Measurements from ENCODE around the gene C7. TPM values are rescaled to one million over a fixed set of nuclear protein-coding genes. Genes with fewer than 3 reads are reported as not detected.

The C7 gene
- total and polyA plus RNA-seq, 2 of the 8 experiments (the other 6 are each of a cell fraction or from before 2014, with no cell fraction given), result 0.08 TPM; not detected in 1

GRCh38 chr5:40875958-40876357, 33.3 kb upstream of the C7 start:
- WGBS, 2 experiments (ENCODE audit: extremely low coverage in 1 of 2, insufficient coverage in 1 of 2, insufficient read length in 1 of 2, insufficient replicate concordance in 2 of 2, low coverage in 1 of 2, low lambda C conversion rate in 2 of 2, missing lambda C conversion rate in 1 of 2), result 82% methylated on average over 3 of the region's 3 CpGs; no CpG with 5 or more reads in 1 of the 2 experiments
- Histone ChIP-seq H3K79me1 (ENCODE audit: low read depth, low read length) (no peaks in the 10 kb centered on the region), H2BK5ac (ENCODE audit: low read depth, low read length) (no peak overlapping the region), H3K23me2 (ENCODE audit: low read depth, low read length) (no peaks in the 10 kb centered on the region), H2BK12ac (ENCODE audit: low read depth, low read length) (no peak overlapping the region), H4K8ac (ENCODE audit: extremely low read depth, insufficient read depth, low read length) (no peak overlapping the region), H3K23ac (ENCODE audit: insufficient read length) (no peak overlapping the region), H3K18ac (ENCODE audit: extremely low read depth, low read length) (no peak overlapping the region), H3K14ac (ENCODE audit: insufficient read length) (no peak overlapping the region), H3K4me2 (ENCODE audit: insufficient read depth in 1 of 2, low read depth in 2 of 2, low read length in 2 of 2) (no peak overlapping the region), H4K5ac (ENCODE audit: insufficient read length, low read depth, low read length) (no peak overlapping the region), H2AK5ac (ENCODE audit: low read depth, low read length) (no peak overlapping the region), H3K27me3 (replicated peaks in 1 of 4; ENCODE audit: control insufficient read depth in 3 of 4, extremely low read depth in 1 of 4, insufficient read depth in 3 of 4, low read length in 3 of 4) (no peaks in the 10 kb centered on the region), H4K91ac (replicated peaks; ENCODE audit: insufficient read length, low read length) (no peak overlapping the region), H2AFZ (ENCODE audit: low read length) (no peak overlapping the region), H3K4me3 (ENCODE audit: extremely low read depth in 1 of 4, insufficient read depth in 2 of 4, low read depth in 3 of 4, low read length in 4 of 4) (no peak overlapping the region), H3K36me3 (ENCODE audit: control insufficient read depth in 2 of 4, insufficient read depth in 4 of 4, low read length in 3 of 4) (no peaks in the 10 kb centered on the region), H2BK20ac (ENCODE audit: low read length) (no peak overlapping the region), H3K79me2 (ENCODE audit: control insufficient read depth in 1 of 2, insufficient read depth in 2 of 2, low read length in 2 of 2) (no peaks in the 10 kb centered on the region), H3K9me3 (ENCODE audit: insufficient read depth in 2 of 2, low read depth in 1 of 2, low read length in 1 of 2) (no peaks in the 10 kb centered on the region), H2BK15ac (ENCODE audit: low read length) (no peak overlapping the region), H3K56ac (replicated peaks; ENCODE audit: insufficient read length, low read depth, low read length) (no peak overlapping the region), H3K4me1 (replicated peaks in 1 of 4; ENCODE audit: control insufficient read depth in 3 of 4, insufficient read depth in 4 of 4, low read length in 3 of 4) (peaks cover 0 to 4% (median 1%) of the 10 kb centered on the region in 4 experiments; a peak in 4 of 7 replicates), H2BK120ac (replicated peaks; ENCODE audit: low read depth, low read length) (no peak overlapping the region), H4K20me1 (replicated peaks in 1 of 2; ENCODE audit: control insufficient read depth in 1 of 2, insufficient read depth in 2 of 2, low read length in 2 of 2) (no peaks in the 10 kb centered on the region), H3K9ac (replicated peaks in 1 of 4; ENCODE audit: extremely low read depth in 1 of 4, low read depth in 3 of 4, low read length in 3 of 4) (no peak overlapping the region), H3K4ac (replicated peaks; ENCODE audit: insufficient read length, low read depth, low read length) (no peak overlapping the region), H3K27ac (ENCODE audit: low read depth, low read length) (no peak overlapping the region)
- FAIRE-seq (no peak), DNase-seq (ENCODE audit: low read depth in 1 of 2, low spot score in 2 of 2) (no peak)
- ChIA-PET CTCF (ENCODE audit: partially characterized antibody) (interaction anchor here (0.7 to 1.5 kb wide), 3 partner anchors 24 to 283 kb away, joined by 3 to 4 read pairs (median 3); no protein-coding TSS in a partner anchor), POLR2A (ENCODE audit: partially characterized antibody) (interaction anchor here (1.1 kb wide), 1 partner anchor 43 kb away, joined by 3 read pairs; no protein-coding TSS in a partner anchor)
- TF ChIP-seq, protein P1, sequence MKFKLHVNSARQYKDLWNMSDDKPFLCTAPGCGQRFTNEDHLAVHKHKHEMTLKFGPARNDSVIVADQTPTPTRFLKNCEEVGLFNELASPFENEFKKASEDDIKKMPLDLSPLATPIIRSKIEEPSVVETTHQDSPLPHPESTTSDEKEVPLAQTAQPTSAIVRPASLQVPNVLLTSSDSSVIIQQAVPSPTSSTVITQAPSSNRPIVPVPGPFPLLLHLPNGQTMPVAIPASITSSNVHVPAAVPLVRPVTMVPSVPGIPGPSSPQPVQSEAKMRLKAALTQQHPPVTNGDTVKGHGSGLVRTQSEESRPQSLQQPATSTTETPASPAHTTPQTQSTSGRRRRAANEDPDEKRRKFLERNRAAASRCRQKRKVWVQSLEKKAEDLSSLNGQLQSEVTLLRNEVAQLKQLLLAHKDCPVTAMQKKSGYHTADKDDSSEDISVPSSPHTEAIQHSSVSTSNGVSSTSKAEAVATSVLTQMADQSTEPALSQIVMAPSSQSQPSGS (IDR thresholded peaks at IDR 0.05; ENCODE audit: low read length), result no peak
- TF ChIP-seq YY1 (IDR thresholded peaks at IDR 0.05; ENCODE audit: low read depth, low read length), result no peak
- TF ChIP-seq SIX5 (IDR thresholded peaks at IDR 0.05; ENCODE audit: low read depth, low read length), result no peak
- no peak for TF ChIP-seq CREB1 (IDR thresholded peaks at IDR 0.05)
- no peak for TF ChIP-seq CHD1 (IDR thresholded peaks at IDR 0.05; ENCODE audit: low read depth, low read length)
- TF ChIP-seq CBX5 (IDR thresholded peaks at IDR 0.05; ENCODE audit: low read depth, low read length), result no peak
- no peak for TF ChIP-seq POU5F1 (IDR thresholded peaks at IDR 0.05; ENCODE audit: low read depth, low read length)
- TF ChIP-seq USF2 (IDR thresholded peaks at IDR 0.05; ENCODE audit: low read length), result no peak
- TF ChIP-seq SUZ12 (IDR thresholded peaks at IDR 0.05; ENCODE audit: low read length), result no peak
- no peak for TF ChIP-seq JUN (IDR thresholded peaks at IDR 0.05; ENCODE audit: low read depth, low read length)
- TF ChIP-seq GTF2F1 (IDR thresholded peaks at IDR 0.05; ENCODE audit: borderline replicate concordance, low read depth, low read length), result no peak
- no peak for TF ChIP-seq CHD2 (IDR thresholded peaks at IDR 0.05; ENCODE audit: low read length)
- TF ChIP-seq CEBPB (IDR thresholded peaks at IDR 0.05; ENCODE audit: low read depth, low read length), result no peak
